B cell (primary cell): ENCODE measurements around the gene PSMD1. TPM values are rescaled to one million over a fixed set of nuclear protein-coding genes. Genes with fewer than 3 reads are reported as not detected.

ENCODE experiments used
- ATAC-seq: fragments of 200-7000 bp; cut with Tn5 transposase; one replicate; pipeline ENCODE4 v1.10.0; 2021; ENCODE audit warnings: low read depth, mild to moderate bottlenecking, moderate number of reproducible peaks, moderate library complexity
- CTCF ChIA-PET: fragments of 350-600 bp; sonication (Branson Sonifier 250); formaldehyde crosslinking; loops from one replicate; lab custom pipeline; 2021; ENCODE audit warnings: antibody characterized with exemption, inconsistent platforms; lab: Charles Lee
- POLR2A ChIA-PET: fragments of 350-600 bp; sonication (Branson Sonifier 250); formaldehyde crosslinking; loops from one replicate; lab custom pipeline; 2021; ENCODE audit warnings: antibody characterized with exemption; lab: Charles Lee
- DNase-seq: peaks from one replicate; pipeline ENCODE4 v3.0.0; 2013
- H2AFZ ChIP-seq: 2 replicates; pipeline ENCODE4 v1.6.1; 2012; ENCODE audit warnings: mild to moderate bottlenecking, low read depth, low read length; ENCODE audit not compliant: insufficient read depth, poor library complexity, severe bottlenecking
- H3K27ac ChIP-seq, 2 donors: 1 replicate in 1 of 2; 2 replicates in 1 of 2; pipeline ENCODE4 v1.5.1; 2012 to 2013; ENCODE audit warnings: low read length in 2 of 2, mild to moderate bottlenecking in 2 of 2, moderate library complexity in 1 of 2
- H3K27me3 ChIP-seq, 4 experiments: fragments of 200-600 bp in 1 of 4; sonication (generic) in 1 of 4; replicated peaks in 1 of 4; 1 replicate in 2 of 4; 2 replicates in 2 of 4; pipeline versions ENCODE4 v1.6.1 to v1.7.0; 2013 to 2016; ENCODE audit warnings: low read length in 3 of 4, mild to moderate bottlenecking in 2 of 4, mixed read lengths in 1 of 4, moderate library complexity in 1 of 4; ENCODE audit not compliant: insufficient read depth in 4 of 4, control insufficient read depth in 3 of 4; ENCODE audit errors: control extremely low read depth in 1 of 4
- H3K36me3 ChIP-seq, 2 experiments: replicated peaks in 1 of 2; 1 replicate in 1 of 2; 2 replicates in 1 of 2; pipeline versions ENCODE4 v1.6.1 to v1.7.1; 2013; ENCODE audit warnings: low read length in 1 of 2; ENCODE audit not compliant: insufficient read depth in 2 of 2, control insufficient read depth in 1 of 2; ENCODE audit errors: control extremely low read depth in 1 of 2, extremely low read depth in 1 of 2
- H3K4me1 ChIP-seq, 2 donors: fragments of 200-600 bp in 1 of 2; sonication (generic) in 1 of 2; 1 replicate in 1 of 2; 2 replicates in 1 of 2; pipeline versions ENCODE4 v1.5.1 to v1.6.1; 2013 to 2017; ENCODE audit warnings: low read length in 2 of 2; ENCODE audit not compliant: control insufficient read depth in 2 of 2, insufficient read depth in 2 of 2
- H3K4me2 ChIP-seq: replicated peaks from 2 replicates; pipeline ENCODE3; 2012; ENCODE audit warnings: mild to moderate bottlenecking, low read depth, low read length; ENCODE audit not compliant: poor library complexity, severe bottlenecking
- H3K4me3 ChIP-seq, 5 experiments: fragments of 200-600 bp in 1 of 5; sonication (generic) in 1 of 5; 1 replicate in 3 of 5; 2 replicates in 2 of 5; pipeline versions ENCODE4 v1.5.1 to v1.7.0; 2011 to 2016; ENCODE audit warnings: low read length in 4 of 5, mild to moderate bottlenecking in 4 of 5, low read depth in 2 of 5, control low read depth in 1 of 5, moderate library complexity in 1 of 5; ENCODE audit not compliant: insufficient read depth in 1 of 5; ENCODE audit errors: control extremely low read depth in 1 of 5, extremely low read depth in 1 of 5
- H3K79me2 ChIP-seq: fragments of 200-600 bp; sonication (generic); one replicate; pipeline ENCODE4 v1.6.0; 2016; ENCODE audit warnings: low read length; ENCODE audit not compliant: control insufficient read depth, insufficient read depth
- H3K9ac ChIP-seq: fragments of 200-600 bp; sonication (generic); 2 replicates; pipeline ENCODE4 v1.6.1; 2017; ENCODE audit warnings: mild to moderate bottlenecking, low read length, moderate library complexity
- H3K9me3 ChIP-seq, 3 donors: one replicate each; pipeline versions ENCODE4 v1.6.1 to v1.7.1; 2013; ENCODE audit warnings: low read length in 2 of 3; ENCODE audit not compliant: control insufficient read depth in 2 of 3, insufficient read depth in 1 of 3; ENCODE audit errors: control extremely low read depth in 1 of 3
- H4K20me1 ChIP-seq: 2 replicates; pipeline ENCODE4 v1.6.0; 2012; ENCODE audit warnings: mild to moderate bottlenecking, low read length; ENCODE audit not compliant: insufficient read depth, control insufficient read depth, poor library complexity, severe bottlenecking
- H3K27ac Mint-ChIP-seq: one replicate; pipeline ENCODE4 v1.8.0; 2021; ENCODE audit warnings: mixed read lengths
- H3K27me3 Mint-ChIP-seq: one replicate; pipeline ENCODE4 v1.8.0; 2021; ENCODE audit warnings: mixed read lengths
- H3K4me1 Mint-ChIP-seq: one replicate; pipeline ENCODE4 v1.8.0; 2021; ENCODE audit warnings: mixed read lengths
- H3K4me3 Mint-ChIP-seq: one replicate; pipeline ENCODE4 v1.8.0; 2021; ENCODE audit warnings: mixed read lengths
- H3K9me3 Mint-ChIP-seq: one replicate; pipeline ENCODE4 v1.8.0; 2022; ENCODE audit warnings: mixed read lengths; ENCODE audit not compliant: insufficient read depth
- EZH2 ChIP-seq: IDR thresholded peaks from 2 replicates; pipeline ENCODE4 v1.6.1; 2012; ENCODE audit warnings: borderline replicate concordance, low read depth, mild to moderate bottlenecking, moderate library complexity, low read length; ENCODE audit not compliant: insufficient read depth, poor library complexity, severe bottlenecking
- WGBS: methylation state at CpG from one replicate; pipeline ENCODE4 v1.1.5; 2013; ENCODE audit warnings: missing lambda C conversion rate; ENCODE audit not compliant: insufficient coverage; 5-methylcytosine and 5-hydroxymethylcytosine counted together
- intact Hi-C: fragments of 100-400 bp; cut with micrococcal nuclease; formaldehyde crosslinking; loops from one replicate; pipeline ENCODE4 v1.10.0; 2022
- polyA plus RNA-seq: library from polyadenylated mRNA; depleted of rRNA; stranded (reverse); fragments of >200 nt; gene quantifications from 2 replicates; pipeline ENCODE4 v1.2.3, GENCODE V29; 2012
- total RNA-seq, 2 donors: library from RNA; stranded (reverse); fragments of 120-200 nt in 1 of 2; gene quantifications; 1 replicate in 1 of 2; 2 replicates in 1 of 2; pipeline versions ENCODE4 v1.2.3 to v1.2.4, GENCODE V29; 2013 to 2022
- TF ChIP-seq, protein P1 (sequence below): fragments of 200-600 bp; IDR thresholded peaks from one replicate; pipeline ENCODE4 v1.8.0; 2022; ENCODE audit warnings: antibody characterized with exemption, mild to moderate bottlenecking

The PSMD1 gene
- total and polyA plus RNA-seq, 2 donors (not counting 1 experiment from before 2014, with no cell fraction given): 21.5 to 48.2 TPM

DNA sequence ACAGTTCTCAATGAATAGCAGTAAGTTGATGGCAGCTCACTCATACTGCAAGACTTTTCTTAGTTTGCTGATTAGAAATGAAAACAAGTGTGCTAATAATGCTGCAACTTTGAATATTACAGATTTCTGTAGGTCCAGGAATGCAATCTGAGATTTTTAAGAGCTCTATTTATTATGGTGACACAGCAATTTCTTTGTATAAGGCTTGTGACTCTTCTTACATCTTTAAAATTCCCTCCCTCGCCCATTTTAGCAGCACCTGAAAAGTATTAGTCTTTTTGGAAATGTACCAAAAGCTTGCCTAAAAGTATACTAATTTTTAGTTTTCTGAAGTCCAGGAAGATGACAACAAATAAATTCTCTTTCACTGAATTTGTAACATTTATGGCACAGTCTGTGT lies 72.5 kb downstream of the PSMD1 start:
- ChIA-PET CTCF (interaction anchor here (1.1 kb wide), 1 partner anchor 12 kb away, joined by 4 read pairs; no protein-coding TSS in a partner anchor), POLR2A (interaction anchor here (0.6 kb wide), 1 partner anchor 583 kb away, joined by 3 read pairs; no protein-coding TSS in a partner anchor)
- Histone ChIP-seq H3K27ac (no peak overlapping the region), H4K20me1 (no peaks in the 10 kb centered on the region), H3K4me3 (no peak overlapping the region), H3K79me2 (no peaks in the 10 kb centered on the region), H3K9me3 (no peaks in the 10 kb centered on the region), H3K27me3 (no peaks in the 10 kb centered on the region), H3K4me1 (no peaks in the 10 kb centered on the region), H3K4me2 (no peak overlapping the region), H2AFZ (no peak overlapping the region), H3K9ac (no peak overlapping the region), H3K36me3 (no peaks in the 10 kb centered on the region)
- DNase-seq (no peak), ATAC-seq (no peak)
- Mint-ChIP-seq H3K4me1 (peaks cover 10% of the 10 kb centered on the region), H3K27ac (no peak overlapping the region), H3K4me3 (no peak overlapping the region), H3K27me3 (no peaks in the 10 kb centered on the region), H3K9me3 (no peaks in the 10 kb centered on the region)
- no peak for TF ChIP-seq EZH2
- TF ChIP-seq, protein P1, sequence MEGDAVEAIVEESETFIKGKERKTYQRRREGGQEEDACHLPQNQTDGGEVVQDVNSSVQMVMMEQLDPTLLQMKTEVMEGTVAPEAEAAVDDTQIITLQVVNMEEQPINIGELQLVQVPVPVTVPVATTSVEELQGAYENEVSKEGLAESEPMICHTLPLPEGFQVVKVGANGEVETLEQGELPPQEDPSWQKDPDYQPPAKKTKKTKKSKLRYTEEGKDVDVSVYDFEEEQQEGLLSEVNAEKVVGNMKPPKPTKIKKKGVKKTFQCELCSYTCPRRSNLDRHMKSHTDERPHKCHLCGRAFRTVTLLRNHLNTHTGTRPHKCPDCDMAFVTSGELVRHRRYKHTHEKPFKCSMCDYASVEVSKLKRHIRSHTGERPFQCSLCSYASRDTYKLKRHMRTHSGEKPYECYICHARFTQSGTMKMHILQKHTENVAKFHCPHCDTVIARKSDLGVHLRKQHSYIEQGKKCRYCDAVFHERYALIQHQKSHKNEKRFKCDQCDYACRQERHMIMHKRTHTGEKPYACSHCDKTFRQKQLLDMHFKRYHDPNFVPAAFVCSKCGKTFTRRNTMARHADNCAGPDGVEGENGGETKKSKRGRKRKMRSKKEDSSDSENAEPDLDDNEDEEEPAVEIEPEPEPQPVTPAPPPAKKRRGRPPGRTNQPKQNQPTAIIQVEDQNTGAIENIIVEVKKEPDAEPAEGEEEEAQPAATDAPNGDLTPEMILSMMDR: no peak
- no CpG with 5 or more reads among the region's 1 CpG for WGBS
- intact Hi-C loops: no loop called here

DNA sequence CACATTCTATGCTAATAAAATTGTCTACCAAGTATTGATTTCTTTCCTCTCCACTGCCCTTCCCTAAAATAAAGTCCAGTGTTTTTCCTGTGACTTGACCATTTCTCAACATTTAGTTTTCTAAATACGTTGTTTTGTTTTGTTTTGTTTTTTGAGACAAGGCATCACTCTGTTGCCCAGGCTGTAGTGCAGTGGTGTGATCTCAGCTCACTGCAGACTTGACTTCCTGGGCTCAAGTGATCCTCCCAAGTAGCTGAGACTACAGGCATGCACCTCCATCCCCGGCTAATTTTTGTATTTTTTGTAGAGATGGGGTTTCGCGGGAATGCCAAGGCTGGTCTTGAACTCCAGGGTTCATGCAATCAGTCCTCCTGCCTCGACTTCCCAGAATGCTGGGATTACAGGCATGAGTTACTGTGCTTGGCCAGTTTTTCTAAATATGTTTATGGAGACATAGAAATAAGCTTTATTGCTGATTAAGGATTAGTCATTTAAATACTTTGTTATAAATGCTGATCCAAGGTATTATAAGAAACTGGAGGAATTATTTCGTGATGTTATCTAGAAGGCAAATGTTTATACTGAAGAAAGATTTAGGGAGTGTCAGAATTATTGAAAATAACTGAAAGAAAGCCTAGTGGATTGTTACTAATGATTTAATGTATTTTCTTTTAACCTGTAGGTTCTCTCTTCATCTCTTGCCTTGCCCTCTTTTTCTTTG lies 73.8 kb downstream of the PSMD1 start:
- H3K9me3 ChIP-seq: no peaks in the 10 kb centered on the region
- H3K9ac ChIP-seq: no peak overlapping the region
- no peak overlapping the region for H3K4me3 ChIP-seq
- Mint-ChIP-seq H3K4me3 (no peak overlapping the region), H3K9me3 (no peaks in the 10 kb centered on the region), H3K4me1 (peaks cover 20% of the 10 kb centered on the region), H3K27ac (no peak overlapping the region), H3K27me3 (no peaks in the 10 kb centered on the region)
- TF ChIP-seq, protein P1: no peak
- no peak for TF ChIP-seq EZH2
- WGBS: 100% methylated on average over 5 of the region's 6 CpGs
- POLR2A ChIA-PET: interaction anchor here (0.7 kb wide), 1 partner anchor 275 kb away, joined by 4 read pairs; no protein-coding TSS in a partner anchor
- H3K79me2 ChIP-seq: no peaks in the 10 kb centered on the region
- H3K4me2 ChIP-seq: no peak overlapping the region
- no peak overlapping the region for H3K27ac ChIP-seq
- DNase-seq: no peak
- H4K20me1 ChIP-seq: no peaks in the 10 kb centered on the region
- peaks cover 0 to 1% of the 10 kb centered on the region in 2 donors for H3K4me1 ChIP-seq
- CTCF ChIA-PET: no interaction called here
- no peak overlapping the region for H2AFZ ChIP-seq
- no peaks in the 10 kb centered on the region for H3K36me3 ChIP-seq
- intact Hi-C loops: no loop called here
- no peak for ATAC-seq
- H3K27me3 ChIP-seq: no peaks in the 10 kb centered on the region
